HG02840 (cell line): ENCODE results near the gene LARP1B.
"Not testable (repeated sequence)": the region's sequence is repeated elsewhere in the genome, so short reads cannot be mapped to it uniquely, and the experiment has no call there.

Source experiments
- ATAC-seq: cut with Tn5 transposase; IDR thresholded peaks from one replicate; pipeline ENCODE4 v1.9.1; 2021; ENCODE audit warnings: mild to moderate bottlenecking, moderate library complexity, moderate number of reproducible peaks; ENCODE audit not compliant: unreplicated experiment, low FRiP score

LARP1B gene

GRCh38 chr4:128220286-128221235 lies 159.4 kb downstream of the LARP1B start:
- no peak for ATAC-seq

- ATAC-seq = no peak
Measured at GRCh38 chr4:128221586-128221985, 160.5 kb downstream of the LARP1B start.

GRCh38 chr4:128225148-128225547 lies 164.0 kb downstream of the LARP1B start:
- ATAC-seq = no peak

- ATAC-seq = no peak
Measured at GRCh38 chr4:128227991-128228571, 167.0 kb downstream of the LARP1B start.

GRCh38 chr4:128228845-128229795 lies 168.0 kb downstream of the LARP1B start:
- ATAC-seq = no peak

GRCh38 chr4:128232719-128233118 lies 171.6 kb downstream of the LARP1B start:
- ATAC-seq = no peak

- ATAC-seq = no peak
Measured at GRCh38 chr4:128234836-128235235, 173.7 kb downstream of the LARP1B start.

- ATAC-seq = no peak
Measured at GRCh38 chr4:128241019-128241418, 179.9 kb downstream of the LARP1B start.

- no peak for ATAC-seq
Measured at GRCh38 chr4:128241425-128241913, 180.4 kb downstream of the LARP1B start.

- ATAC-seq = no peak
Measured at GRCh38 chr4:128241981-128242380, 180.9 kb downstream of the LARP1B start.

- no peak for ATAC-seq
Measured at GRCh38 chr4:128242601-128243000, 181.5 kb downstream of the LARP1B start.

GRCh38 chr4:128244379-128244778 lies 183.3 kb downstream of the LARP1B start:
- ATAC-seq = no peak

- ATAC-seq = not testable (repeated sequence)
Measured at GRCh38 chr4:128245391-128245790, 184.3 kb downstream of the LARP1B start.

GRCh38 chr4:128247906-128248305 lies 186.8 kb downstream of the LARP1B start:
- no peak for ATAC-seq

- no peak for ATAC-seq
Measured at GRCh38 chr4:128249787-128250668, 188.9 kb downstream of the LARP1B start.

GRCh38 chr4:128255906-128256305 lies 194.8 kb downstream of the LARP1B start:
- no peak for ATAC-seq

- no peak for ATAC-seq
Measured at GRCh38 chr4:128256539-128256938, 195.4 kb downstream of the LARP1B start.

- not testable (repeated sequence) for ATAC-seq
Measured at GRCh38 chr4:128258166-128258565, 197.1 kb downstream of the LARP1B start.

- ATAC-seq = not testable (repeated sequence)
Measured at GRCh38 chr4:128259889-128260288, 198.8 kb downstream of the LARP1B start.
